GF-D8 (cell line): ENCODE results near the gene VPS39.

Experiments
- DNase-seq: peaks from one replicate; lab custom pipeline; 2025; lab: John Stamatoyannopoulos, UW

Gene VPS39

DNA sequence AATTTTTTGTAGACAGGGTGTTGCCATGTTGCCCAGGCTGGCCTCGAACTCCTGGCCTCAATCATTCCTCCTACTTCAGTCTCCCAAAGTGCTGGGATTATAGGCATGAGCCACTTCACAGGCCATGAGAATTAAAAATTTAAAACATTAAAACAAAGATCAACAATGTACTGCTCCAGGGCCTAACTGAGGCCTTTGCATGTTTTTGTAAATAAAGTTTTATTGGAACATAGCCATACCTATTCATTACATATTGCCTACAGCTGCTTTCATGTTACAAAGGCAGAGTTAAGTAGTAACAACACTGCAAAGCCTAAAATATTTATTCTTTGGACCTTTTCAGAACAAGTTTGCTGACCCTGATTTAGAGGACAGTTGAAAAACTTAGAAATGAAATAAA is 9.6 kb downstream of the VPS39 start:
- no peak for DNase-seq

DNA sequence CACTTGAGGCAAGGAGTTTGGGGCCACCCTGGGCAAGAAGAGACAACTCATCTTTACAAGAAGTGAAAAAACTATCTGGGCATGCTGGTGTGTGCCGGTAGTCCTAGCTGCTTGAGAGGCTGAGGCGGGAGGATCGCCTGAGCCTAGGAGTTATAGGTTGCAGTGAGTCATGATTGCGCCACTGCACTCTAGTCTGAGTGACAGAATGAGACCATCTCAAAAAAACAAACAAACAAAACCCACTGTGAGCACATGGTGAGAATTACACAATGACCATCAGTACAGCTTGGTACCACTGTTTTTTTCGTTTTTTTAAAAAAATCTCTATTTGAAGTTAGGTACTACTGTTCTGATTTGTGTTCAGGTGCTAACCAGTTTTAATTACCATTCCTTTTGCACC is 13.6 kb downstream of the VPS39 start:
- DNase-seq: no peak

DNA sequence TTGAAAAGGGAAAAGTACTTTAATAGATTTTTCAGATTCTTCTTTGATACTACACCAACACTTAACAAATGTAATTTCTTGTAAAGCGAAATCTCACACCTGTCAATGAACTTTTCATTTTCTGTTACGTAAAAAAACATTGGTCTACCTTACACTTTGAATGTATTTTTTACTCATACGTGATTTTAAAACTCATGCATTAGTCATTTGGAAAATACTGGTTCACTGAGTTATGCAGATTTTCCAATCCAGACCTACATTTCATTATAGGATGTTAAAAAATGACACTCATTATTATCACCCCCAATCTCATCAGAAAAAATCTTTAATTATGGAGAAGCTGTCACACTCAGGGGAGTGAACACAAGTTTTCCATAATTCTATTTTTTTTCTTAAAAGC is 14.7 kb downstream of the VPS39 start:
- no peak for DNase-seq

DNA sequence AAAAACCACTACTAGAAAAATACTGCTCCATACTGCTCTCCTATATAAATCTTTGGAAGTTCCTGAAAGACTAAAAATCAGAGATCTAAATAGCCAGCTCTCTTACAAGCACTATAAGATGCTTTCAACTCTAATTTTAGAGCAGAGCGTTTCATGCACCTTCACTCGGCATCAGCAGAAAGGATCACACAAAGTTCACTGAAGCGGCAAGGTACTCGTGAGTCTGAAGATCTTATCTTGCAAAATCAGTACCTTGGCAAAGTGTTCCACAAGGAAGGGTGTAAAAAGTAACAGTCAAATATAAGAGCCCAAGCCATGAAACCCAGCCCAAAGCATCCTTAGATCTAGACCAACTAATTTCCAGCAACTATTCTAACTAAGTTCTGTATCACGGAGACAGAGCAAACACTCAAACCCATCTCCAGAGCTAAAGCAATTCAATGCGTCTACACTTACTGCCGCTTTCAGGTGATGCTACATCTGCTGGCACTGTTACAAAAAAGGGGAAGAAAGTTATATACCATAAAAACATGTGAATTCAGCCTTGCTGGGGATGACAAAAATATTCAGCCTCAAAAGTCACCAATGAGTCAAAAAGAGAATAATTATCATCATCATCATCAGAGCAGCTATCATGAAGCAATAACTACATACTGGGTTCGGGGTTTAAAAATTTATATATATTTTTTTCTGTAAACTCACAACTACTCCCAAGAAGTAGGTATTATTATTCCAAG is 16.3 kb downstream of the VPS39 start:
- DNase-seq: no peak

DNA sequence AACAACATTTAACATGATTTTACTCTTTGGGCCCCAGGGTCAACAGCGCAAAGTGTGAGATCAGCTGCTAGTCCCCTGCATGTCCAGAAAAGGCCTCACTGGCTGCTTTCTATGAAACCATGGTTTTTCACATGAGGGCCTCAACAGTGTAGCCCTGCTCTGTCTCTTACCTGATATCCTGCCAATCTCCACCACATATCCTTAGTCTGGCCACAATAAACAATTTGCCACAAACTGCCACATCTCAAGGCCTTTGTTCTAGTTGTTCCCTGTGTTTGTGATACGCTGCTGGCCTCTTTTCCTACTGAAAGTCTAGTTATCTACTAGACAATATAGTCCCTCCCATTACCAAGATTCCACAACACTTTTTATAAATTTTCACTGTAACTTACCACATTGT is 17.7 kb downstream of the VPS39 start:
- no peak for DNase-seq

DNA sequence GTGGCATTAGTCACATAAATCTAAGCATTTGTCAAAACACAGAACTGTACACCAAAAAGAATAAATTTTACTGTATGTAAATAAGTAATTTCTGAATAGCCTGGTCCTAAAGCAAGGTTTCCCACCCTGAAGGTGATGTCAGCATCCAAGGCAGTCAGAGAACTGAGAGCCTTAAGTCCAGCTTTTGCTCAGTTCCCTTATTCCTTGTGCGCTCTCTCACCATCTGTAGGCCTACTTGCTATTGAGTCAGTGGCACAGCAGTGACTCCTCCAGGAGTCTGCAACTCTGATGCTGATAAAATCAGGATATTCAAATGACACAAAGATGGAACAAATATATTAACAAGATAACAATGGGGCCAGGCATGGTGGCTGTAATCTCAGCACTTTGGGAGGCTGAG is 22.3 kb downstream of the VPS39 start:
- DNase-seq: no peak

DNA sequence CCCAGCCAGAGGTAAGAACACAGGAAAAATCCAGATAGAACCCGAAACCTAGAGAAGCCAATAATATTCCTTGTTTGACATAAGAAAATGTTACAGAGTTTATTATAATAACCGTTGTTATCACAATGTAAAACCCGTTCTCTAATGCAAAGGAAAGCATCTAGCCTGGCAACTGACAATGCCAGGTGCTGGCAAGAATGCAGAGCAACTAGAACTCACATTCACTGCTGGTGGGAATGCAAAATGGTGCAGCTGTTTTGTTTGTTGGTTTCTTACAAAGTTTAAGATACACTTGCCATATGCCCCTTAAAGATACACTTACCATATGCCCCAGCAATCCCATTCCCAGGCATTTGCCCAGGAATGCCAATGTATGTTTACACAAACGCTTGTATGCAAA is 23.4 kb downstream of the VPS39 start:
- no peak for DNase-seq

DNA sequence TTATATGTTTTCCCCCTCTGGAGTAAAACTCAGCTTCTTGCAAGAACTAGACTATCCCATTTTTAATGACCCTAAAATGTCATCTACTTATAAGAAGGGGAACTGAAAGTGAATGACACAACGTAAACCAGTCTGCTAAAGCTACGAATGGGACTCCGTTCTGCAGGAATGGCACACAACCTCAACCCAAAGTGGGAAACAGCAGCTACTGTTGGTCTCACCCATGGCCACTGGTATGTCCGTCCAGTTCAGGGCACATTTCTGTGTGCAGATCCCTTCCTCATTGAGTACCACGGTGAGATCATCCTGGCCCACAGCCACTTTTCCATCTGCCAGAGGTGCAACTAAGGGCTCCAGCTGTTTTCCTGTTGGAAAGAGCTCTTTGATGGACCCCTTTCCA is 23.8 kb downstream of the VPS39 start:
- no peak for DNase-seq

DNA sequence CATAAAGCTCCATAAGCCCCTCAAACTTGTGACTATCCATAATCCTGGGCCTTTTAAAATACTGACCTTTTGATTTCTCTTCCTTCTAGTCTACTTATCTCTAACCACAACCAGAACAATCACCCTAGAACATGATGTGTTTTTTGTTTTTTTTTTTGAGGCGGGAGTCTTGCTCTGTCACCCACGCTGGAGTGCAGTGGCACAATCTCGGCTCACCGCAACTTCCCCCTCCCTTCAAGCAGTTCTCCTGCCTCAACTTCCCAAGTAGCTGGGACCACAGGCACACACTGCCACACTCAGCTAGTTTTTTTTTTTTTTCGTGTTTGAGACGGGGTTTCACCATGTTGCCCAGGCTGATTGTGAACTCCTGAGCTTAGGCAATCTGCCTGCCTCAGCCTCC is 25.1 kb downstream of the VPS39 start:
- no peak for DNase-seq

DNA sequence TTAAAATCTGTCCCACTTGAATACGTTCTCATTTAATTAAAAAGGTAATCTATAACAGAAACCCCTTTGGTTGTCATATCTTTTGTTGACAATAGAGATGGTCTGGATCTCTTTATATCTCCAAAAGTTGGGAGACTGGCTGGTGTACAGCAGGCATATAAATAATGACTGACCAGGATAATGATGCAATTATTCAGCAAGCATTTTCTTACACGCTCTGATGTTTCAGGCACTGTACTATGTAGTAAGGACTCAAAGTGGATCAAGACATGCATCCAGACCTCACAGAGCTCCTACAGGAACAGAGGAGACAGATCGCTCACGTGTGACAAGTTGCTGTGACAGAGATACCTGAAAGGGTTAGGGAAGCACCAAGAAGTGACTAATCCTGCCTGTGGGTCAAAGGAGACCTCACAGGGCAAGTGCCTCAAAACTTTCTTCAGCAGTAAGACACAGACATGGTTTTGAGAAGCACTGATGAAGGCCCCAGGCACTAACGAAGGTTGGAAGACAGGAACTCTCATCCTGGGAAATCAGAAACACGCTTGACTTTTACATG is 25.7 kb downstream of the VPS39 start:
- DNase-seq: no peak

DNA sequence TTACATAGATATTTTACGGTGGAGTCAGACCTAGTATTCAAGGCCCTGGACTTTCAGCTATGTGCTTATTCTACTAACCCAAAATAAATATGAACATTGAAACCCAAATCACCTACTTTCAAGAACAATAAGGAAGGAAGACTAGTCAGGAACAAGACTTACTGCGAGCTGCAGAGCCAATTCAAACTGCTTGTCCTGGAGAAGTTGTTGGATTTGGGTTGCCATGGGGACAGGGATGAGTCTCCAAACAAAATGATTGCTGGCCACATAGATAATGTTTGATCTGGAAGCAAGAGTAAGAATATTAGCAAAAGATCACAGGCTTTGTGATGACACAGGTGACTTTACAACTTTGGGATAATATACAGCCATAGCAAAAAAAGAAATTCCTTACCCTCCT is 30.0 kb downstream of the VPS39 start:
- no peak for DNase-seq

DNA sequence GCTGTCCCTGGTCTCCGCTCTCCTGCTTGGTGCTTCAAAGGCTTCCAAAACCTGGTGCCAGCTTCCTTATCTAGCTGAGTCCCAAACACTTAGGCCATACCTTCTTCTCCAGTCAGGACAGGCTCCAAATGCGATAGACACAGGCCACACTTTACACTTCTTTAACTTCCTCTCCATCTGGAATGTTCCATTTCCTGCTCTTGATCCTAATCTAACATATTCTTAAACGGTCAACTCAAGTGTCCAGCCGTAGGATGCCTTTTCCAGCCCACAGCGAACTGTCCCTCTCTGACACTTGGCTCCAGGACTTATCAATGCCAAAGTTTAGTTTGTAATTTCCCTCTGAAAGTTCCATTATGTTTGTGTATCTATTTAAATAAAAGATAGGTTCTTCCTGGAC is 32.4 kb downstream of the VPS39 start:
- no peak for DNase-seq

DNA sequence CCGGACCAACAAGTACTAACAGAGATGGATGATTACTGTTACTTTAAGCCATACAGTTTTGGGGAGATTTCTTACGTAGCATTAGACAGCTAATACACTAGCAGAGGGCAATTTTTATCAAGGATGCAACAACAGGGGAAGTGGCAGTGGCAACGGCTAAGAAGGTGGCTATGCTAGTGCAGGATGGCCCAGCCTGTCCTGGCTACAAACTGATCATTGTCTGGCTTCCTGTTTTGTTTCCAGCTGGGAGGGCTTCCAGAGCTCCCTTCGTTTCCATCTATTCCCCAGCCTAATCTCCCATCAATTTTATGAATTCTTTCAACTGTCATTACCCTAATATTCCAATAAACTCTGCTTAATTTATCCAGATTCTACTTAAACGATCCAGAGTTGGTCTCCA is 35.6 kb downstream of the VPS39 start:
- DNase-seq: no peak

DNA sequence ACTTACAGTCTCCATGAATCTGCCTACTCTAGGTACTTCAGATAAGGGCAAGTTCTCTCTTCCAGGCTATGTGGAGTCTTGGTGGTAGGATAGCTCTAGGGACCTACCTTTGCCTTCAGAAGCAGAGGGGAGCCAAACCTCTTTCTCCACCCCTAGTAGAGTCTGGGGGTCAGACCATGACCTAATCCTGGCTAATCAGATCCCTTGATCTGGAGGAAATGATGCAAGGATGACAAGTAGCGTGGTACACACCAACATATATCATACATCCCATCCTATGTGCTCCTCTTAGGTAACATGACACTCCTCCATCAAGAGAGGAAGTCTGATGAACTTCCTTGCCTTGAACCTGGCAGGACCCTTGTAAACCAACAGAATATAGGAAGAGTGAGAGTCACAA is 36.3 kb downstream of the VPS39 start:
- no peak for DNase-seq

DNA sequence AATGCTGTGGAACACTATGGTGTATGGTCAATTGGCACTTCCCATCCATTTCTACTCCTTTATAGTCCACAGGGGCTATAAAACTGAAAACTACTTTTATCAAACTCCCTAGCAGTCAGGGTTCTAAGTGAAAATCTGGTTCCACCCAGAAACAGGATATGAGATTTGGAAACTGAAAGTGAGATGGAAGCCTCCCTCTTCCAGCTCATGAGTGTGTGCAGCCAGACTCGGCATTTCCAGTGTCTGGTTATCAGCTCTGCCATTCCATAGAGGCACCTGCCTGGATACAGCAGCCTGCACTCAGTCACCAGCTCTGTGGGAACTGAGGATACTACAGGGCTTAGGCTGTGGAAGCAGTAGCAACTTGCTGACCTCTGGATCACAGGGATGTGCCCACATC is 37.0 kb downstream of the VPS39 start:
- no peak for DNase-seq

DNA sequence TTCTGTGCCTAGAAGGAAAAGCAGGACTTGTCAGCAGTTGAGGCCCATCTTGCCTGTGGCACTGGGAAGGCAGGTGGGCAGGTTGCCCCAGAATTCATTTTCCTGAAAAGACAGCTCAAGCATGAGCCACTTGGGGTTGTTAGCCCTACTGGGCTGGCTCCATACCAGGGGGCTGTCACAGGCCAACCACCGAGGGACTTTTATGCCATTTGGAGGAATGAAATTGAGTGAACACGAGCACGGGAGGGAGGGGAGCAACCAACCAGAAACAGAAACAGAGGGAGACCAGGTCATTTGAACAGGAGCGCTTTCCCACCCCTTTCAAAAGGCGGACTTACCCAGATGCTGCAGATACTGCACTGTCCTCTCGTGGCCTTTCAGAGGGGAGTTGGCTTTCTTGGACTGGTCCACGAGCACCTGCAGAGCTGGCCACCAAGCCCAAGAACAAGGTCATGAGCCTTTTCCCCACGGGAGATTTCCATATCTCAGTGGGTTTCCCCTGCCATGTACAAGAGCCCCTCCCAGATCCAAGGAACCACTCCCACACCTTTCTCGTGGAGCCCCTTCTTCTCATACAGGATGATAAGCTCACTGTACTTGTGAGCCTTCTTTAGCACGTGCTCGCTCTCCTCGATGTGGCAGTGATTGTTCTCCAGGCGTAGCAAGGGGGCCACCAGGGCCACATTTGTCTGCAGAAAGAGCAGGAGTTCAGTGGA is 41.7 kb downstream of the VPS39 start:
- no peak for DNase-seq

DNA sequence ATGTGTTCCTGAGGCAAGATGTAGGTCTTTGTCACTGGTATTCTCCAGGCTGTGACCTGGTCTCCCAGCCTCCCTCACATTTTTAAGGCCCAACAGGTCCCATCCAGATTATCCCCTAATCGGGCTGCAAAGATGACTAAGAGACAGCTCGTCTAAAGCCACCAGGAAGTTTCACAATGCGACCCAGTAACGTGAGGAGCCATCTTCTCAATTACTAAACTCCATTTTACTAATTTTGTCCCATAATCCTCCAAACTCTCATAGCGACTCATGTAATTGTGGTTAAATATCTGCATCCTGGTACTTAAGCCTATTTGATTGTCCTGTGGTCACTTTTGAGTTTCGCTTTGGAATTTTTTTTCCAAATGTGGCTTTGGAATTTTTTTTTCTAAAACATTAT is 43.0 kb downstream of the VPS39 start:
- no peak for DNase-seq

DNA sequence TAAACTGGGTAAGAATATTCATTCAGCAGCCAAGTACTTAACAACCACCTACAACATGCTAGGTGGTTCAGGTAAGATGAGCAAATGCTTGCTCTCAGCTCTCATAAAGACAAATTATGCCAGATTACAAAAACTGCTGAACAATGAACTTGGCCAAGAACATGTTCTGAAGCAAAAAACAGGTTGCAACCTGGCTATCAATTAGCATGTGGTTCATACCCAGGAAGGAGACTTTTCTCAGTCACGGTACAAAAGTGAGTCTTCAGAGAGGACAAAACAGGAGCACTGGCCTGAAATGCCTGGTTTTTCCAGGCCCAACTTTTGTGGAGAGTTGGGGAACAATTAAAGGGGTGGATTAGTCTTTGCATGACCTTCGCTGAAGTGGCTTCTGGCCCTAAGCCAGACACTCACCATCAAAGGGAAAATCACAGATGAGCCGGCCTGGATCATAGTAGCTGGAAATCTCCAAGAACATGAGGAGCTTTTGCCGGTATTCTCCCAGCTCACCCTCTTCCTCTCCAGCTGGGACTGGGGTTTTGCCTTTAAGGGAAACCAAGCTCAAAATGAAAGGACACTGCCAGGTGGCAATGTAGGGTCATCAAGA is 44.1 kb downstream of the VPS39 start:
- DNase-seq: no peak

DNA sequence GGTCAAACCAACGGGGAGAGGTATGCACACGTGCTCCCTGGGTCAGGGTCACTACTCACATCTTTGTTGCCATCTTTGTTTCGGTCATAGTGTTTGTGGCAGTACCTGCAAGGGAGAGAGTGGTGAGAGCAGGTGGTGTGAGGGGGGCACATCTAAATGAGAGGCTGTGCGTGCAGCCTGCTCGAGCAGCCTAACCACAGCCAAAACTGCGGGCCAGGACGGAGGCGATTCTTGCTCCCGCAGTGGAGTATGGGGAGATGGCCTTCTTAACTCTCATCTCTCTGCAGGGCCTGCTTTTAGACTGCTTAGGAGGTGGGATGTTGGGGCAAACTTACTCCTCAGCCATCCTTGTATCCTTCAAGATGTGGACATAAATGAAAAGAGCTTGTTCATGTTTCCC is 44.8 kb downstream of the VPS39 start:
- no peak for DNase-seq

DNA sequence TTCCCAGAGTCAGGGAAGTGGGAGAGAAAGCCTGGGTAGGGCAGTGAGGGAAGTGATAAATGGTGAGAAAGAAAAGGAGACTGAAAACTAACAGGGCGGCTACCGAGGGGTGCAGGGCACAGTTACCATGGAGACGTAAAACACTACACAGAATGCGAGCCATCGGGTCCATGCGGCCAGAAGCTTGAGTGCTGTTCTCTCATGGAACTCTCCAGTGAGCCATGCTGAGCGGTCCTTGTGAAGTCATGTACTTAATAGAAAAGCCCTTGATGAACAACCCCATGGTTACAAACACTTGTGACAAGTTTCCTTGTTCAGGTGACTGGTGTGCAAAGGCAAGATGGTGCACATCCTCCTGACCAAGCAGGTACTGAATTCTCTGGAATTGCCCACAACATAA is 48.0 kb downstream of the VPS39 start:
- DNase-seq: no peak

DNA sequence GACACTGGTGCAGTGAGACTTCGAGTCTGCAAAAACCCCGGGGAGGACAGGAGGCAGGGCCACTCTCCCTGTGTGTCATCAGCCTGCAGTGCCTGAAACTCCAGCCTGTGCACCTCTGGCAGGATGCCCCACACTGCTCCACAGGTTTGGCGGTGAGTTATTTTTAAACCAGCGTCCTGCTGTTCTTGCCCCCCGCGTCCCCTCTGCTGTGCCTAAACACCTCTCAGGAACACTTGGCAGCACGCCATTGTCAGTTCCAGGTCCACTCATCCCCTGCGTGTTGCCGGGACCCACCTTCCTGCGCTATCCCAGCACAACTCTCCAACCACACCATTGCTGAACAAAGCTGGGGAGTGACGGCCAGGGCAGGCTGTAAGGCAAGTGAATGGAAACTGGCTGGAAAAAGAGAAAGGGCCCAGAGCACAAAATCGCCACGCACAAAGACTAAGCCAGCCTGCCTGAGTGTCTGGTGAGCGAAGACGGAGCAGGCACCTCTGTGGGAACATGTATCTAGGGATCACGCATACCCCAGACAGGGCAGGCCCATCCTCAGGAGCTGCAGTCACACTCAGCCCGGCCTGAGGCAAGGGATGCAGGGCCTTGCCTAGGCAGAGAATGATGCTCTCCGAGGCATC is 48.6 kb downstream of the VPS39 start:
- DNase-seq: no peak

DNA sequence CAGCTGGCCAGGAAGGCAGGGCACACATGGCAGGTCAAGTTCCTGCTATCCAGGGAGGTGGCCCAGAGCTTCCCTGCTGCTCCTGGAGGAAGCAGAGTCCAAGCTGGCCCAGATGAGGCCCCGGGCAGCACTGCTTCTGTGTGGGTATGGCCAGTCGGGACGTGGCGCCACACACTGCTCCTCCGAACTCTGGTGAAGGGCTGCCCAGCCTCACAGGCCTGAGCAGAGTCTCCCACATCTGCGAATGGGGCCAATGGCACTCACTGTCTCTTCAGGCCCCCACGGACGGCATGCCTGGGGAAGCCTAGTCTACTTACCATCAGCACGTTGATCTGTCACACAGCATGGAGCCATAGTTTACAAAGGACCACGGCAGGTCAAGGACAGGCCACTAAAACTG is 49.2 kb downstream of the VPS39 start:
- DNase-seq: no peak
